DMS153 treated with DMSO at 0.1 percent for 48 hours (cell line): ENCODE measurements around the gene MED26.
"Not testable (repeated sequence)": the region's sequence is repeated elsewhere in the genome, so short reads cannot be mapped to it uniquely, and the experiment has no call there.

ENCODE experiments used
- DNase-seq: peaks from one replicate; lab custom pipeline; 2025; ENCODE audit not compliant: unreplicated experiment; lab: John Stamatoyannopoulos, UW

Gene MED26

DNA sequence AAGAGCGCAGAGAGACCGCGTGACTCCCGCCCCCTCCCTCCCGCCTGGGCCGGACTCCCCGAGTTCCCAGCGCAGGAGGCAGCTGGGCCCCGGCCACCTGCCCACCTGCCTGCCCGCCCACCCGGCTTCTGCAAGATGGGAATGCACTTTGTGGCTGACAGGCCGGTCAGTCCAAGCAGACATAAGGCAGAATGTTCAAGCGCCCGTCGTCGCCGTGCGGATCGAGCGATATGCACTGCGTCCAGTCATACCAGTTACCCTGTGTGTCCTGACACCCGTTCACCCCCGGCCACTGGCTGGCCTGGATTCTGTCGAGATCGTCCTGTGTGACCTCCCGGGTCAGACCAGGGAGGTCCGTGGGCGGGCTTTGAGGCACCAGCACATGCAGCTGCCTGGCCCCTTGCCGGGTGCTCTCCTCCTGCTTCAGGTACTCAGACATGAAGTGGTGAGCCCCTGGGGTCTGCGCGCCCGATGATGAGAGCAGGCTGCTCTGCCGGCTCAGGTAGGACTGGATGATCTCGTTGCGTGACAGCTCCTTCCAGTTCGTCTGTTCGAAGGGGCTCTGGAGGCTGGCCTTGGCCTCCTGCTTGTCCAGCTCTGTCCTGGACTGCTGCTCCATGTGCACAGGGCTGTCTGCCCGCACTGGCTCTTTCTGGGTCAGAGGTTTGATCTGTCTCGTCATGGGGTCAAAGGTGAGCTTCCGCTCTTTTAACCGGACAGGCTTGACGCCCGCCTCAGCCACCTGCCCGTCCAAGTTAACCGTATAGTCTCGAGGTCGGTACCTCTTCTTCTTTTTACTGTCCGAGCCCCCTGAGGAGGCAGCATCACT lies 51.9 kb downstream of the MED26 start:
- no peak for DNase-seq

DNA sequence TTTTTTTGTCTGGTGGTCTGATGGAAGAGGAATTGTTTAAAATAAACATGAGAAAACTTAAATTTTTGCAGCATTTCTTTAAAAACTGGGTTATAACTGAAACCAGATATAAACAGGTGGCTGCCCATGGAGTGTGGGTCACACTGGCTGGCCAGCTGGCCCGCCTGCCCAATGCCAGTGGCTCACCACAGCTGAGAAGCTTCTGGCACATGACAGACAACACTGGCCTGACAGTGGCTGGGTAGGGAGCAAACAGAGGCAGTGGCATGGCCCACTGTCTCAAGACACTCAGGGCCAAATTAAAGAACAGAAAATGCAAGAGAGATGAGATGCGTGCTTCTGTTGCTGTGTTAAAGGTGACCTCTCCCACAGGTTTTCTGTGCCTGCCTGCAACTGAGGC lies 52.7 kb downstream of the MED26 start:
- no peak for DNase-seq

DNA sequence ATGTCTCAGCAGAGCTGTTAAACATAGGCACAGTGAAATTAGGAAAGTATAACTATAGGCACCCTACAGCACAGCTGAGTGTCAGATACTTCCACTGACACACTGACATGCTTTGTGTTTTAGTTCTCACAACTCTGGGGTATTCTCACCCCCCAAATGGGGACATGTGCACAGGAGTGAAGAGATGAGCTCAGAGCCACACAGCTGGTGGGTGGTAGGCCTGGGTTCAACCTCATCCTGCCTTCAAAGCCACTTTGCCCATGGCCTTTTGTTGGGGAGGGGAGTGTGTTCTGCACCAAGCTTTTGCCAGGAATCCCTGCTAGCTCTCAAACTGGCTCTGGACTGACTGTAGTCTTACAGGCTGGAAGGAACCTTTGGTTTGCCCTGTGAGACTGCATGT lies 54.1 kb downstream of the MED26 start:
- DNase-seq = no peak

DNA sequence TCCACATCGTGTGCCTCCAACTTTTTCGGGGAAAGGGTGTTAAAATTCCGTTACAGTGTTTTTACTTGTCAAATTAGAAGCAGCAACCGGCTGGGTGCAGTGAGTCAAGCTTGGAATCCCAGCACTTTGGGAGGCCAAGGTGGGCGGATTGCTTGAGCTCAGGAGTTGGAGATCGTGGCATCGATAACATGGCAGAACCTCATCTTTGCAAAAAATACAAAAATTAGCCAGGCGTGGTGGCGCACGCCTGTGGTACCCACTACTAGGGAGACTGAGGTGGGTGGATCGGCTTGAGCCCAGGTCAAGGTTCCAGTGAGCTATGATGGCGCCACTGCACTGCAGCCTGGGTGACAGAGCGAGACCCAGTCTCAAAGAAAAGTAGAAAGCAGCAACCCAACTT lies 54.7 kb downstream of the MED26 start:
- no peak for DNase-seq

DNA sequence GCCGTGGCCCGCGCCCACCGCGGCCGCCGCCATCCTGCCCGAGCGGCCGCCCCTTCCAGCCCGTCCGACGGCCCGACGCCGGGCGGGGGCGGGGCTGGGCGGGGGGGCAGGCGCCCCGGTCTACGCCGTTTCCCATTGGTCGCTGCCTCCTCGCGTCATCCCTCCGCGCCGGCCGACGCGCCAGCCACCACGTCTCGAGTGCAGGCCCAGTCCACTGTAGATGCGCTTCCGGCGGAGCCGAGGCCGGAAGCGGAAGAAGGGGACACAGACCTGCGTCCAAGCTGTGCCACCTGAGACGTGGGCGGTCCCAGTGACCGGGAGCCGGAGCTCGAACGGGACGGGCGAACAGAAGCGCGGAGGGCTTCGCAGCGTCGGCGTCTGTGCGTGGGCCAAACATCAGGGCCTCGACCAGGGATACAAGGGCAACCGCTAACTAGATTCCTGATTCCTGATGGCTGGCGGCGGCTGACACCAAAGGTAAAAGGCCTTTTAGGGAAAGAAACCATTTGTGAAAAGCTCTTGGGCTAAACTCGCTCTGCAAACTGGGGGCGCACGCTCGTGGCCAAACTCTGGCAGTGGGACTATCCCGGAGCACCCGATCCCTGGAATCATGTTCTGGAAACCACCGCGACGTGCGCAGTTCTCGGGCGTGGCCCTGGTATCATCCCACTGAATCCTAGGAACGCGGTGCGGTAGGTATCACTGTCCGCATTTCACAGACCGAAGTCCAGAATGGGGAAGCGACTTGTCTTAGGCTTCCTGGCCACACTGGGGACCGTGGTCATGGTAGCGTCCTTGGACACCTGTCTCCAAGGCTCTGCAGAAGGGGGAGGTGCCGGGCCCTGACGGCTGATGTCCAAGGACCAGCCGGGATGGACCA lies 55.4 kb downstream of the MED26 start, which contains the start of gene SLC35E1:
Gene SLC35E1 (minus strand): TSS at position 84 of the 880 bp plus-strand sequence. CDS start 51 bp downstream, at position 33.
- DNase-seq = peak; percentile 88

DNA sequence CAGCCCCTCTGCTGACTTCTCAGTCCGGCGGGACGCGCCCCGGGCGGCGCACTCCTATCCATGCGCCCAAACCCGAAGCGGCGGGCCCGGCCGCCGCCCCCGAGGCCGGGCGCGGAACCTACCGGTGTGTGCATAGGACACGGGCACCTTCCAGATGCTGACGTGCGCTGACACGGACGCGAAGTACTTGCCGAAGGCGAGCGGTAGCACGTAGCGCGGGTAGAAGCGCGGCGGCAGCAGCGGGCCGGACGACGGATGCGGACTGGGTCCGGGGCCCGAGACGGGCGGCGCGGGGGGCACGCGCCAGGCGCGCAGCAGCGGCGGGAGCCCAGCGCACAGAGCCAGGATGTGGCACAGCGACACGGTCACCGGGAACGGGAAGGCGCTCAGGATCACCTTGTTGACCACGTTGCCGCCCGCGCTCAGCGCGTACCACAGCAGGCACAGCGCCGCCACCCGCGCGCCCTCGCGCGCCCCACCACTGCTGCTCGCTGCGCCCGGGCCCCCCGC lies 56.1 kb downstream of the MED26 start:
- DNase-seq = no peak

DNA sequence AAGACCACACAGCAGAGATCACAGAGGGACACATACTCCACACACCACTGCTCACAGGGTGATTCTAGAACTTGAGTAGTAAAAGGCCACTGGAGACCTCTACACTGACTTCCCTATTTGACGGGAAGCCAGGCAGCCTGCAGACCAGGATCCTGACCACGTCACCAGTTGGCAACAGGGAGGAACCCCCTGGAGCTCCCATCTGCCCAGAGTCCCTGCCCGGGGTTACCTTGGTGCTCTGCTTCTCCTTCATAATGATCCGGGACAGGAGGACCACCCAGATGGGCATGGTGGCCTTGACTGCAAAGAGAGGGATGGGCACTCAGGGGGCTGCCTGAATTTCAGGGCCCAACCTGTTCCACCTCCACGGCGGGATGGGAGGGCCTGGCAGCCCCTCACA lies 56.7 kb downstream of the MED26 start:
- no peak for DNase-seq

DNA sequence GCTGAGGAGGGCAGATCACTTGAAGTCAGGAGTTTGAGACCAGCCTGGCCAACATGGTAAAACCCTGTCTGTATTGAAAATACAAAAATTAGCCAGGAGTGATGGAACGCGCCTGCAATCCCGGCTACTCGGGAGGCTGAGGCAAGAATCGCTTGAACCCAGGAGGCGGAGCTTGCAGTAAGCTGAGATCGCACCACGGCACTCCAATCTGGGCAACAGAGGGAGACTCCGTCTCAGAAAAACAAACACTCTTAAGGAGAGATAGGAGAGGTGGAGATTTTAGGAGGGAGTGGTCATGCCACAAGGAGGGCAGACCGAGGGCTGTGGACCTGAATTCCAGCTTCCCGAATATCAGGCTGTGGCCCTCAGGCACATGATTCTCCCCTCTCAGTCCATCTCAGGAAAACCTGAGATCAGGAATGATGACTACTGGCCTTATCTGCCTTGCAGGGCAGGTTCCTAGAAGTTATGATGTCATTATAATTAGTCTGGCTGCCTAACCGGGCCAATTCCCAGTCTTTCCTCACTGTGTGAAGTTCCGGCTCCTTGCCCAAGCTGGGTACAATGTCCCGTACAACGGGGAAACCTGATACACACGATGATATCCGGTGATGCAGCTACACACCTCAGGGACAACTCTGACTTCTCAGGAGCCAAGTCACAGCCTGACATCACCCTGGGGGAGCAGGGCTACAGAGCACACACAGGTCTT lies 58.2 kb downstream of the MED26 start:
- DNase-seq = no peak

DNA sequence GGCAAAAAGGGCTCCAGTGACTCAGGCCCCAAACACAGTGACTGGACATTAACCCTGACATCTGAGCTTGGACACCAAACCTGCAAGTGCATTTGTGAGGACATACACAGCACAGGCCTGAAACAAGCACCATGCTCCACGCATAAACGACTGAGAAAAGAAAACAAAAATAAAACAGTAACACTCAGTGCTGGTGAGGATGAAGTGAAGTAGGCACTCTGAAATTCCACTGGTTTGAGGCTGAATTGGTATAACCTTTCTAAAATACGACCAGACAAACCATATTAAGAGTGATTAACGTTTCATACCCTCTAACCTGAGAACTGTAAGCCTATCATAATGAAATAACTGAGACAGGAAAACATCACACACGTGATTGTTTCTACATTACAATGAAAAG lies 61.3 kb downstream of the MED26 start:
- DNase-seq = no peak

DNA sequence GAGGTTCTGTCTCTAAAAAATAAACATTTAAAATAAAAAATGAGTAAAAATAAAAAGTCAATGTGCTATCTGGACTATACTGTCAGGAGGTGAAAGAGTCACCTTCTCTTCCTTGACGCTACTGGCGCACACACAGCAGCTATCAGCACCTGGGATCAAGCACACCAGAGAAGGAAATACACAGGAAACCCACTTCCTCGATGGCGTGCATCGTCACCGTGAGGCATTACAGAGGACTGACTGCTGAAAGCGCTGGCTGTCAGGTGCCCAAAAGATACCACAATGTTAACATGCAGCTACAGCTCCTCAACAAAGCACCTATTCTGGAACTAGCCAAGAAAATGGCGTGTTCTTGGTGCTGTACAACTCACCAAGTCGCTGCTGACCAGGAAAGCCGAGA lies 61.8 kb downstream of the MED26 start:
- no peak for DNase-seq

DNA sequence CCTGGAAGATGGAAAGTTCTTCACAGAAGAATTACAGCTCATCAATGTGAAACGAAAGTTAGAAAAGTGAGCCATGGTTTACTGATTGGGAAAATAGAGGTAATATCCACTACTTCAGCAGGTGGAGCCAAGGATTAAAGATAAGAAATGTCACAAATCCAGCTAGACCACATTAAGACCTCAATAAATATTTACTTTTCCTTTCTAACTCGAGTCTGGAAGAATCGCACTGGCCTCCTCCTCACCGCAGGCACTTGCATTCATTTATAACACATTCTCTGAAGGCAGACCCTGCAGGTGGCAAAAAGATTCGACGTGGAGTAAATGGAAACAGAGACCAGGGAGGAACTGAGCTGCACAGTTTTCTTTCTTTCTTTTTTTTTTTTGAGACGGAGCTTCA lies 63.2 kb downstream of the MED26 start:
- DNase-seq = no peak

DNA sequence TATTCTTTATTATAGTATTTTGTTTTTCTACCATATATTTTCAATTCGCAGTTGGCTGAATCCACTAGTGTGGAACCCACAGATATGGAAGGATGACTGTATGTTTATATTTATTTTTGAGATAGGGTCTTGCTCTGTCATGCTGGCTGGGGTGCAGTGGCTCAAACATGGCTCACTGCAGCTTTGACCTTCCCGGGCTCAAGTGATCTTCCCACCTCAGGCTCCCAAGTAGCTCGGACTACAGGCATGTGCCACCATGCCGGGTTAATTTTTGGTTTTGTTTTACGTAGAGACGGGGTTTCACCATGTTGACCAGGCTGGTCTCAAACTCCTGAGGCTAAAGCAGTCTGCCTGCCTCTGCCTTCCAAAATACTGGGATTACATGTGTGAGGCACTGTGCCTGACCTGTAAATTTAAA lies 65.4 kb downstream of the MED26 start:
- no peak for DNase-seq

DNA sequence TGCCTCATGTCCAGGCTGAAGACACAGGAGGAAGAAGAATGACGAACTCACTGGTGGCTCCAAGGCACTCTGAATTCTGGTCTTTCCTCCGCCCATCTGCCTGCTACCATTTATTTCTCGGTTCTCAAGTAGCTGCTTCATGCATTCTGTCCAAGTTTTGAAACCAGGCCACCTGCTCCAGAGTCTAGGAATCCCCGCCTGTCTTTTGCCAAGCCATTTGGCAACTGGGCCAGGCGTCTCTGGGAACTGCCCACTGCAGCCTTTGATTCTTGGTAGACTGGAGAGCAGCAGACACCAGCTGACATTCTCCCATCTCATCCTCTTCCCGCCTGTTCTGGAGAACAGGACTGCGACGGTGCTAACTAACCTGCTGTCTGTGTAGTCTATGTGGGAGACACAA lies 66.6 kb downstream of the MED26 start:
- DNase-seq = no peak

DNA sequence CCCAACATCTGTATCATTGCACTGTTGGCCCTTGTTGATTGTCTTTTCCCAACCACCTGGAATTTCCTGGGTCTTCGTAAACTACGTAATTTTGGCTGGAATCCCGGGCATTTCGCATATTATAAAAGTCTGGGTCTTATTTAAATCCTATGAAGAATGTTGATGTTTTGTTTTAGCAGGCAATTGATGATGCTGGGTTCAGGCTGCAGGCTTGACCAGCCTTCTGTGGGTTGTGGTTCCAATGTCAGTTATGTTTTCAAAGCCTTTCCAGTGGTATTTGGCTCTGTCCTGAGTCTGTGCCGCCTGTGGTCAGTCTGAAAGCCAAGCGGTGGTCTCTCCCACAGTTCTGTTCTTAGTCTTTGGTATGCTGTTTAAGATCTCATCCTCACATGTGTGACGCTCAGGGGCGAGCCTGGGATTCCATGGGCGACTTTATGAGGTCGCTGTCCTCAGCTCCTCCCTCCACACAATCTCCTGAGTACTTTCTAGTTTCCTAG lies 68.2 kb downstream of the MED26 start:
- no peak for DNase-seq

DNA sequence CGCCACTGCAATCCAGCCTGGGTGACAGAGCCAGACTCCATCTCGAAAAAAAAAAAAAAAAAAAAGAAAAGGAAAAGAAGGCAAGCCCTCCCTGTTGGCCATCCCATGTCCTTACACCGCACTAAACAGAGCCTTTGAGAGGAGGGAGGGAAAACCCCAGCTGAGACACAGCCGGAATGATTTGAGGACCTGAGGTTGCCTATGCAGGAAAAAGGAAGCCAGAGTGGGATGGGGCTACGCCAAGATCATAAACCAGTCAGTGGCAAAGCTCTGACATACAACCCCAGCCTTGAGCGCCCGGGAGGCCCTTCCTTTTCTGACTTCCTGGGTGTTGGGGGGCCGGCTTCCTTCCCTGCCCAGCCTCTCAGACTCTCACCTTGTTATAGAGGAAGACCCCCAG lies 73.2 kb downstream of the MED26 start:
- no peak for DNase-seq

DNA sequence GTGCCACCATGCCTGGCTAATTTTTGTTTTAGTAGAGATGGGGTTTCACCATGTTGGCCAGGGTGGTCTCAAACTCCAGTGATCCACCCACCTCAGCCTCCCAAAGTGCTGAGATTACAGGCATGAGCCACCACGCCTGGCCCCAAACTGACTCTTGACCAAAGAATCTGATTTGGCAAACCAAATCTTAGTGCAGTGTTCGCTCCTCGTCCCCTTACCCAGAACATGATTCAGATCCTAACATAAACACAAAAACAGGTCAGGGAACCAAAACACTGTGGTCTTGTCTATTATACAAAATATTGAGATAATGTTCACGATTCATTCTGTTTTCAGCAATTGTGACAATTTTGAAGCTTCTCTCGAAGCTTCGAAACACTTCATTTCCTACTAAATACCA lies 76.1 kb downstream of the MED26 start:
- DNase-seq = not testable (repeated sequence)

DNA sequence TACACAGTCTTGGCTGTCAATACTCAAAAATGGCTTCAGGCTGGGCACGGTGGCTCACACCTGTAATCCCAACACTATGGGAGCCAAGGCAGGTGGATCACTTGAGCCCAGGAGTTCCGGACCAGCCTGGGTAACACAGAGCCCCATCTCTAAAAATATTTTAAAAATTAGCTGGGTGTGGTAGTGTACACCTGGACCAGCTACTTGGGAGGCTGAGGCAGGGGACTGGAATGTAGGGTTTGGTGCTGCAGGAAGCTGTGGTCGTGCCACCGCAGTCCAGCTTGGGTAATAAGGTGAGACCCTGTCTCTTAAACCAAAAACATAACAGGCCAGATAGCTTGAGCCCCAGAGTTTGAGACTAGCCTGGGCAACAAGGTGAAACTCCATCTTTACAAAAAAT lies 79.0 kb downstream of the MED26 start:
- no peak for DNase-seq

DNA sequence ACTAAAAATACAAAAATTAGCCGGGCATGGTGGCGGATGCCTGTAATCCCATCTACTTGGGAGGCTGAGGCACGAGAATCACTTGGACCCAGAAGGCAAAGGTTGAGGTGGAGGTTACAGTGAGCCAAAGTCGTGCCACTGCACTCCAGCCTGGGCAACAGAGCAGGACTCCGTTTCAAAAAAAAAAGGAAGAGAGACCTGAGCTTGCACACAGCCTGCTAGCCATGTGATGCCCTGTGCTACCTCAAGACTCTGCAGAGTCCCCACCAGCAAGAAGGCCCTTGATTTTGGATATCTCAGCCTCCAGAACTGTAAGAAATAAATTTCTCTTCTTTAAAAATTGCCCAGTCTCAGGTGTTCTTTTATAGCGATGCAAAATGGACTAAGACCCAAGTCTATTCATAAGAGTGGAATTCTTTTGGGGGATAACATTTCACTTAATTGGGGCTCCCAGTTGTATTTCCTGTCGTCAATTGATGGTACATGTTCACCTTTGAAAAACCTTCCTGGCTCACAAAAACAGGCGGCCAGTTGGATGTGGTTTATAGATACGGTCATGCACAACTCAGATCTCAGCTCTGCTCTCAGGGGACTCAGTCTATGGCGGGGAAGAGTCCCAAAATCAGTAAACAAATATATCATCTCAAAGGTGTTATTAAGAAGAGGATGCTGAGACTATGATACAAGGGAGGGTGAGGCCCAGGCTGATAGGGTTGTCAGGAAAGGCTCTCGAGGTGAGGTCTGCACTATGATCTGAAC lies 83.4 kb downstream of the MED26 start:
- no peak for DNase-seq

DNA sequence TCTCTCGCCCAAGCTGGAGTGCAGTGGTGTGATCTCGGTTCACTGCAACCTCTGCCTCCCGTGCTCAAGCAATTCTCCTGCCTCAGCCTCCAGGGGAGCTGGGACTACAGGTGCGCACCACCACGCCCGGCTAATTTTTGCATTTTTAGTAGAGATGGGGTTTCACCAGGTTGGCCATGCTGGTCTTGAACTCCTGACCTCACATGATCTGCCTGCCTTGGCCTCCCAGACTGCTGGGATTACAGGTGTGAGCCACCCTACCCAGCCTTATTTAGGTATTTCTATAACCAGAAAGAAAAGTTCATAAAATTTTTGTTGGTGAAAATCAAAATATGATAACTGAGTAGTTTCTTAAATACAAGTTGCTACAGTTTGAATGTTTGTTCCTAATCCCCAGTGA lies 84.3 kb downstream of the MED26 start:
- not testable (repeated sequence) for DNase-seq

DNA sequence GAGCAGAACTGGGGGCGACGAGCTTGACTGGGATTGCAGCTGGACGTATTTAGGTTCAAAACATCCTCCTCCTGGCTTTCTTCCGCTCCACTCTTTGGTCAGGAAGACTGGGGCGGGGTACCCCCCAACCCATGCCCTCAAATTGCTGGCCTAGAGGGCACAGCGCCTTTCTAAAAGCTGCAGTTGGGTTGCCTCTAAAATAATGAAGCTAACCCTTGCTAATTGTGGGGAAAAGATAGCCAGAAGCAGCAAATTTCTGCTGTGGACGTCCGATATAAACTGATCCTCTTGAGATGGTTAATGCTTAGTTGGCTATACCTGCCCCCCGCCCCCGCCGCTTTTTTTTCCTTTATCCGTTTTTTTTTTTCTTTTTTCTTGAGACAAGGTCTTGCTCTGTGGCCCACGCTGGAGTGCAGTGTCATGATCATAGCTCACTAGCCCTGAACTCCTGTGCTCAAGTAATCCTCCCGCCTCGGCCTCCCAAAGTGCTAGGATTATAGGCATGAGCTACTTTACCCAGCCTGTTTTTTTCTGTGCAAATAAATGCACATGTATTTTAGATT lies 85.0 kb downstream of the MED26 start:
- DNase-seq = no peak
